ENCODE measurements around the gene KRTAP10-7. TPM values are rescaled to one million over a fixed set of nuclear protein-coding genes. Genes with fewer than 3 reads are reported as not detected.
"Not testable (repeated sequence)": the region's sequence is repeated elsewhere in the genome, so short reads cannot be mapped to it uniquely, and the experiment has no call there.

The KRTAP10-7 gene
- total RNA-seq, 1 donor from 2014 or later = not detected

DNA sequence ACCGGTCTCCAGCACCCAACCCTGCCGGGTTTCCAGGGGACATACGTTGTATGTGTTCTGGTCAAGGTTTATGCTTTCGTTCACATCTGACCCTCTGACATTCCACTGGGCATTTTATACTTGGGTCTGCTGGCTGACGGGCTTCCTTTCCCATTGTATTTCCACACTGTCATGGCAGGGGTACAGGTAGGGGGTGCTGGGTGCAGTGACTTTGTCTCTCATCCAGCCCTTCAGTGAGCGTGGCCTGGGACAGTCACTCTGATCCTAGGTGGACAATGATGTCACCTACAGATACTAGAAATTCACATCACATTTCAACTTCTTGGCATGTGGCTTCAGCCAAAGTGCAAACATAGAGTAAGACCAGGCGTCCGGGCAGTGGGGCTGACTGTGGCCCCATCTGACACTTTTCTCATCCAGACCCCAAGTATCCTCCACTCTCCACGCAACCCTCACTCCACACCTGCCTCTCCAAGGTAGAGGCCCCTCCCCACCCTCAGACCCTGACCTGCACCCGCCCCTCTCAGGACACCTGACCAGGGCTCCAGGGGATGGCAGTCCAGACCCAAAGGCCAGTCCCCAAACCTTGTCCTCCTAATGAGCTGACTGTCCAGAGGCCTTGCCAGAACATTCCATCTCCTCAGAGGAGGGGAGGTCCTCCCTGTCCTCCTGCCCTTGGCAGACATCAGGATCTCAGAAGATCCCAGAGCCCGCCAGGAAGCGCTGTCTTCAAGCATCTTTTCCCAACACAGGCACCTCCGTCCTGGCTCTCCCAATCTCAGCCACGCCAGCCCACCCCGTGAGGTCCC lies 36.0 kb downstream of the KRTAP10-7 start:
- no peak for ATAC-seq

DNA sequence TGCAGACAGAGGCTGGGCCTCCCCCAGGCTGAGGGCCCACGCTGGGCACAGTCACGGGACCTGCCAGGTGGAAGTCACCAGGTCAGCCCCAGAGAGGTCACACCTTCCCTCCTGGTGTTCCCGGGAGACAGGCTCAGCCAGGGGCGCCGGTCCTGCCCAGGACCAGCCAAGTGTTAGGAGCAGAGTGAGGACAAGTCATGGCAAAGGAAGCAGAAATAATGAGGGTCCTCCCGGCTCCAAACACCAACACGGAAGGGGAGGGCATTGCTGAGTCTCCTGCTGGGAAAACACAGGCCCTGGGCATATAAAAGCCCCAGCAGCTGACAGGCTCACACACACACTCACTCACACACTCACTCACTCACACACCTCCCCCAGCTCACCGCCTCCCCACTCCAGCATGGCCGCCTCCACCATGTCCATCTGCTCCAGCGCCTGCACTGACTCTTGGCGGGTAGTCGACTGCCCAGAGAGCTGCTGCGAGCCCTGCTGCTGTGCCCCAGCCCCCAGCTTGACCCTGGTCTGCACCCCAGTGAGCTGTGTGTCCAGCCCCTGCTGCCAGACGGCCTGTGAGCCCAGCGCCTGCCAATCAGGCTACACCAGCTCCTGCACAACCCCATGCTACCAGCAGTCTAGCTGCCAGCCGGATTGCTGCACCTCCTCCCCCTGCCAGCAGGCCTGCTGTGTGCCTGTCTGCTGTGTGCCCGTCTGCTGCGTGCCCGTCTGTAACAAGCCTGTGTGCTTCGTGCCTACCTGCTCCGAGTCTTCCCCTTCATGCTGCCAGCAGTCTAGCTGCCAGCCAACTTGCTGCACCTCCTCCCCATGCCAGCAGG lies 36.8 kb downstream of the KRTAP10-7 start, which contains the start of gene KRTAP10-10:
KRTAP10-10 (plus strand) TSS at position 339 of the 833 bp plus-strand sequence; CDS start at position 401, 62 bp downstream.
- no peak for ATAC-seq

DNA sequence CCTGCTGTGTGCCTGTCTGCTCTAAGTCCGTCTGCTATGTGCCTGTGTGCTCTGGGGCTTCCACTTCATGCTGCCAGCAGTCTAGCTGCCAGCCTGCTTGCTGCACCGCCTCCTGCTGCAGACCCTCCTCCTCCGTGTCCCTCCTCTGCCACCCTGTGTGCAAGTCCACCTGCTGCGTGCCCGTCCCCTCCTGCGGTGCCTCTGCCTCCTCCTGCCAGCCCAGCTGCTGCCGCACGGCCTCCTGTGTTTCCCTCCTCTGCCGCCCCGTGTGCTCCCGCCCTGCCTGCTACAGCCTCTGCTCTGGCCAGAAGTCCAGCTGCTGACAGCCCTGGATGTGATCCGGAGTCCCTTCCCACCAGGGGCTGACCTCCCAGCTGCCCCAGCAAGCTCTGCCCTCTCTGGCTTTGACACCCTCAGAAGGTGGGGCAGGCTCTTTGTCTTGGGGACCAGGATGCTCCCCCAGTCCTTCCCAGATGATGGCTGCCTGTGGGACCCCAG lies 37.5 kb downstream of the KRTAP10-7 start:
- ATAC-seq = not testable (repeated sequence)

DNA sequence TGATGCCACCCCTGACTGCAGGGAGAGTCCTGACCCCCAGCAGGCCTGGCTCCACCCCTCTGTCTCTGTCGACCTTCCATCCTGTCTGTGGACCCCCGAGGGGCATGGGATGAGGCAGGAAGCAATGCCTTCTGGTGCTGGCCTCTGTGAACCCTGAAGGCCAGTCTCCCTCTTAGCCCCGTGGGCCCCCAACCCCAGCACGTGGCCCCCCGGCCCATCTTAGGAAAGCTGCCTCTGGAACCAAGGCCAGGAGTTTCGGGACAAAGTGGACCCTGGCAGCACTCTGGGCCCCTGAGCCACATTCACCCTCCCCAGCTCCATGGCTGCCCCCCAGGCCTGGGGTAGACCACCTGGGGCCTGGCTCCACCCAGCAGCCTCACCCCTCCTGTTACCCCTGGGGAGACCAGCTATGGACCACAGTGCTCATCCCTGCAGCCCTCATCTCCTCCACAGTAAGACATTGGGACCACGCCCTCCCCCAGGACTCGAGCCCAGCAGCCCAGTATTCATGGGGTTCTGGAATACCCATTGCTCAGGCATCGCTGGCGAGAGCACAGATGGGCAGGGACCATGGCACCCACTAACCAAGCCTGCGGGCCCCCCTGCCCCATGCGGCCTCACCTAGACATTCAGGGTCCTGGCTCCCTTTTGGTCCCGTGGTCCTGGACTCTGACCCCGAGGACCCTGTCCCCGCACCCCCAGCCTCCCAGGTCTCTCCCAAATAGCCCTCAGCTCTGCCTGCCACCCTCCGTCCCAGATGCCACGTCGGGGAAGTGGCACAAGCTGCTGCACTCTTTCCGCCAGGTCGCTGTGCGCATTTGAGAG lies 38.3 kb downstream of the KRTAP10-7 start:
- peak; percentile 15 for ATAC-seq

DNA sequence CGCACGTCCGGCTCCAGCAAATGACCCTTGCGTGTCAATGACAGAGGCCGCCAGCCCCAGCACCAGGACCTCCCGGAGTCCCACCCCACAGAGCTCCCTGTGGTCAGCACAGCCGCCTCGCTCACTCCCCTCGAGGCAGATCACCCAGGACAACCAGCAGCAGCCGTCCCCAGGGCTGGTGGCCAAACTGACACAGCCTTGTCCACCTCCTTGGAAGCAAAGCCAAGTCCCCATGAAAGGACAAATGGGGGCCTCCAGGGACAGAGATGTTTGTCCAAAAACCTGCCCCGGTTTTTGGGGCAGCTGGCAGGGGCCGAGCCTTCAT lies 38.9 kb downstream of the KRTAP10-7 start:
- no peak for ATAC-seq

DNA sequence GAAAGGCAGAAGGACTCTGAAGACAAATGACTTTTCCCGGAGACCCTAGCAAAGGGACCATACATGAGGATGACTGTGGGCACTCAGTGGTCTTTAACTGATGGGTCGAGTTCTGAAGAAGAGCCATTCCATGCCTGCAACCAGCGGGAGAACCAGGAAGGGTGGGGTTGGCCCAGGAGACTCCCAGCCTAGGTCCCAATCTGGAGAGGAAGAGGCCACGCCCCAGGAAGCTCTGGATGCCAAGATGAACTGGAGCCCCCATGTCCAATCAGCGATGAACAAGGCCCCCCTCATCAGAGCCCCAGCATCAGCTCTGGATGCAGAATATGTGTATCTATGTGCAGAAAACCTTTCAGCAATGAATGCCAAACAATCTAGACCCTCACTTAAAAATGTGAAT lies 40.4 kb downstream of the KRTAP10-7 start:
- no peak for ATAC-seq

DNA sequence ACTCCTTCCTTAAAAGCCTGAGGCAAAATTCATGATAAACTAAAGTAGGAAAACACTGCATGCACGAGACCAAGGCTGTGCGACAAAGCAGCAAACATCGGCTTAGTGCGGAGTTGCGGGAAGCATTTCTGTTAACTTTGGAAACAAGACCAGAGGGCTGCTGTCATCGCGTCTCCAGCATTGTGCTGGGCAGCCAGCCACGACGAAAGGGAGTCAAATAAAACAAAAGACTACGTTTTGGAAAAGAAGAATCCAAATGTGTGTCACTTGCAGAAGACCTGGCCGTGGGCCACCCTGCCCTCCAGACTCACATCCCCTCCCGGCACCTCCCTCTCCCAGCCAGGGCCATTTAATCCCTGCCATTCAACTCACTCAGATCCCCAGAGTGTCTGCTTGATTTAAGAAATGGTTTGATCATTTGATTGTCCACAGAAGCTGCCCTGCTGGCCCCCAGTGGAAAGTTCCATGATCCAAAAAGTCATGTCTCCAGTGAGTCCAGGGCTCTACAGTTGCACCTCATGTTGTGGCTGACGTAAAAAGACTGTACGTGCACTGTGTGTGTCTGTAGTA lies 43.4 kb downstream of the KRTAP10-7 start:
- ATAC-seq = no peak

DNA sequence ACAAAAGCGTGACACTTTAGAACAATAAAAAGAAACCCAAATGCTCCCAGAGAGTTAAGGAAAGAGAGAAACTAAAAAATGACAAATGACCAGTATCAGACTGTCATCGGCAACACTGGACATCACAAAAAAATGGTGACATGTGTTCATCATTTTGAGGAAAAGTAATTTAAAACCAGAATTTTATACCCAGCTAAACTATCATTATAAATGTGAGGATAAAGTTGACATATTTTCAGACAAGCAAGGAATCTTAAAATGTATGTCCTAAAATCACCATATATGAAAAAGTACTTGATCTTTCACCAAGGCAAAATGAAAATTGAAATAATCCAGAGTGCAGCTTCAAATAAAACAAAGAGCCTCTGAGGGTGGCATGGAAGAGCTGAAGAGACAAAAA lies 44.5 kb downstream of the KRTAP10-7 start:
- no peak for ATAC-seq

DNA sequence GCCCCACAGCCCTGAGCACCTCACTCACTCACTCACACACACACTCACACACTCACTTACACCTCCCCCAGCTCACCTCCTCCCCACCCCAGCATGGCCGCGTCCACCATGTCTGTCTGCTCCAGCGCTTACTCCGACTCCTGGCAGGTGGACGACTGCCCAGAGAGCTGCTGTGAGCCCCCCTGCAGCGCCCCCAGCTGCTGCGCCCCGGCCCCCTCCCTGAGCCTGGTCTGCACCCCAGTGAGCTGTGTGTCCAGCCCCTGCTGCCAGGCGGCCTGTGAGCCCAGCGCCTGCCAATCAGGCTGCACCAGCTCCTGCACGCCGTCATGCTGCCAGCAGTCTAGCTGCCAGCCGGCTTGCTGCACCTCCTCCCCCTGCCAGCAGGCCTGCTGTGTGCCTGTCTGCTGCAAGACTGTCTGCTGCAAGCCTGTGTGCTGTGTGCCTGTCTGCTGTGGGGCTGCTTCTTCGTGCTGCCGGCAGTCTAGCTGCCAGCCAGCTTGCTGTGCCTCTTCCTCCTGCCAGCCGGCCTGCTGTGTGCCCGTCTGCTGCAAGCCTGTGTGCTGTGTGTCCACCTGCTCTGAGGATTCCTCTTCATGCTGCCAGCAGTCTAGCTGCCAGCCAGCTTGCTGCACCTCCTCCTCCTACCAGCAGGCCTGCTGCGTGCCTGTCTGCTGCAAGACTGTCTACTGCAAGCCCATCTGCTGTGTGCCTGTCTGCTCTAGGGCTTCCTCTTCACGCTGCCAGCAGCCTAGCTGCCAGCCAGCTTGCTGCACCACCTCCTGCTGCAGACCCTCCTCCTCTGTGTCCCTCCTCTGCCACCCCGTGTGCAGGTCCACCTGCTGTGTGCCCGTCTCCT lies 46.2 kb downstream of the KRTAP10-7 start, which contains the start of gene KRTAP10-11:
KRTAP10-11 (plus strand) TSS at position 49 of the 856 bp plus-strand sequence; CDS start at position 94, 45 bp downstream.
- ATAC-seq = not testable (repeated sequence)

DNA sequence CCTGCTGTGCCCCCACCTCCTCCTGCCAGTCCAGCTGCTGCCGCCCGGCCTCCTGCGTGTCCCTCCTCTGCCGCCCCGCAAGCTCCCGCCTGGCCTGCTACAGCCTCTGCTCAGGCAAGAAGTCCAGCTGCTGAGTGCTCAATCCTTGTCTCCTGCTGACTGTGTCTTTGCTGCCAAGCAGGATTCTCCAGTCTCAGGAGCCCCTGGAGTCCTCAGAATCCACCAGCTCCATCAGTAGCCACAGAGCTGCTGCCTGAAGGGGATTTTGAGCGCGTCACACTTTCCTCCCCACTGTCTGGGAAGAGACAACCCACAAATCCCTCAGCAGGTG lies 46.8 kb downstream of the KRTAP10-7 start:
- no peak for ATAC-seq

DNA sequence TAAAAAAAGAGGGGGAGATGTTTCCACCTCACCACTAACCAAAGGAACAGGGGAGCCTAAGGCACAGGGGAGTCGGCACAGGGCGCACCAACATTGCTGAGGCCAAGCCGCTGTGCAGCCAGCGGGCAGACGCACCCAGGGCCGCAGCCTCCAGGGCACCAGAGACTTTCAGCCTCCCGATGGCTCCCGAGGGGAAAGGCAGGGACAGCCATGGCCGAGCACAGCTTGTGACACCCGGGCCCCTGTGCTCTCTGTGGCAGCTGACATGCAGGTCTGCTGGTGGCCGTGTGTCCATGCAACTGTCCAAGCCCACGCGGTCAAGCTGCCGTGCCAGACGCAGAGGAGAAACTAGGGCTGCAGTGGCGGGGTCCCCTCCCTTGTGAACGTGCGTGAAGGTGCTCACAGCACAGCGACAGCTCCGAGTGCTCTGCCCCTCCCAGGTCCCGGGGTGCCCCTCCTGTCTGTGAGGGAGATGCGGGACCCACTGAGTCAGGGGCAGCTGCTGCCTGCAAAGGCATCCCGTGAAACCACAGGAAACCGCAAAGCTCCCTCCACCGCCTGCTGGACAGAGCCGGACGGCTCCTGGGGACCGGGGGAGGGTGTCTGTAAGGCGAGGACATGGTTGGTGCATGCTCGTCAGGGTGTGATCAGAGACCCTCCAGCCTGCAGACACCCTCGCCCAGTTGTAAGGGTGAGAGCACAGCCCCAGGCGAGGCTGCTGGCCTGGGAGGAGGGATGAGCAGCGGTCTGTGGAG lies 48.3 kb downstream of the KRTAP10-7 start:
- no peak for ATAC-seq

DNA sequence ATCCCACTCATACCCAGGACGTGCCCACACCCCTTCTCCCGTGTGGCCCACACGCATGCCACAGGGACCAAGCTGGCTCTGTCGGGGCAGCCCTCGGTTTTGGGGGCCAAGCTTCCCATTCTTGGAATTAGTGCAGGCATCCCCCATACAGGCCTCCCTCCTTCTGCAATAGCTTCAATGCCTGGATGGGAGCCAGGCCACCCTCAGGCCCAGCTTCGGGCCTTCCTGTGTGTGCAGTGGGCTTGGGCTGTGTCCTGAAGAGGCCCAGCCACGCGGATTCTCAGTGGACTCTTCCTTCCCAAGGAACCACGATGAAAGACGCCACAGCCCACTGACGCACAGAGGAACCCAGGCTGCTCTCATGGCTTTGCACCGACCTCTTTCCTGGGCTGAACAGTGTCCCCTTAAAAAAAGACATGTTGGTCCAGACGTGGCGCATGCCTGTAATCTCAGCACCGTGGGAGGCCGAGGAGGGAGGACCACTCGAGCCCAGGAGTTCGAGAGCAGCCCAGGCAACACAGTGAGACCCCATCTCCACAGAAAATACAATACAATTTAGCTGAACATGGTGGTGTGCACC lies 49.2 kb downstream of the KRTAP10-7 start:
- no peak for ATAC-seq

DNA sequence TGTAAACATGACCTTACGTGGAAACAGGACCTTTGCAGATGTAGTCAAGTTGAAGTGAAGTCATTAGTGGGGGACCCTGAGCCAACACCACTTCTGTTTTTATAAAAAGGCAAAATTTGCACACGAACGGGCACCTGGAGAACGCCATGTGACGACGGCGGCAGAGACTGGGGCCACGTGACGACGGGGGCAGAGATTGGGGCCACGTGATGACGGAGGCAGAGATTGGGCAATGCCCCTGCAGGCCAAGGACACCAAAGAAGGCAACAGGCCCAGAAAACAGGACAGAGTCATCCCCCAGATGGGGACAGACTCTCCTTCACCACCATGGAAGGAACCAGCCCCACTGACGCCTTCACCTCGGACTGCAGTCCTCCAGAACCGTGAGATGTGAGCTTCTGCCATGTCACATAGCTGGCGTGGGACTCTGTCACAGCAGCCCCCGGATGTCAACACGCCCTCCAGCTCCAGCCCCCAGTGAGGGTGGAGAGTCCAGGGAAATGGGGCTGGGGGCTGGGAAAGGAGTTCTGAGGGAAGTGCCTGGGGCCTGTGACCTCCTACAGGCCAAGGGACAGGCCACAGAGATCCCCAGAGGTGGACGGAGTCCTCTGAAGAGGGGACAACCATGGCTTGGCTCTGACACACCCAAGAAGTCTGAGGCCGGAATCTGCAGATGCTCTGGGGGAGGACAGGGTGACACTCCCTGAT lies 50.0 kb downstream of the KRTAP10-7 start:
- no peak for ATAC-seq

DNA sequence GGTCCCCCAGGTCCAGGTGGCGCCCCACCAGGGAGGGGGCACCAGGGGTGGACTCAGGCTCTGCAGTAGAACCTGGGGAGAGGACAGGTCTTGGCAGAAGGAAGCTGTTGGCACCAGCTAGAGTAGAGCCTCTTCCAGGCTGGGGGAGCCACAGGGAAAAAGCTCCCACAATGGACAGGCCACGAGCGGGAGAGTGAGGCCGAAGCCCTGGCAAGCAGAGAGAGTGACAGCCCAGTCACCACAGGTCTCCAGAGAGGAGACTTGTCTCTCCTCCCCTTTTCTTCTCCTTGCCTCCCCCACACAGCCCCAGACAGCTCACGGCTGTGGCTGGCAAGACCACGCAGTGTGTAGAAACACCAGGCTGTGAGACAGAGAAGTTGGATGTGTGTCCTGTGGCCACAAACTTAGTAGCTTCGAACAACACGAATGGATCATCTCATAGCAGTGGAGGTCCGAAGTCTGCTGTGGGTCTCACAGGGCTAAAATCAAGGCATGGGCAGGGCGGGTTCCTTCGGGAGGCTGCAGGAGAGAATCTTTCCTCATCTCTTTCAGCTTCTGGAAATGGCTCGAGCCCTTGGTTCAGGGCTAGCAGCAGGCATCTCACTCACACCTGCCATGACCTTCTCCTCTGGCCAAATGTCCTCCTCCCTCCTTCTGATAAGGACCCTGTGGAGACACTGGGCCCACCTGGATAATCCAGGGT lies 50.7 kb downstream of the KRTAP10-7 start:
- no peak for ATAC-seq
